ENCODE data around the gene TSPAN5.

TSPAN5 gene

DNA sequence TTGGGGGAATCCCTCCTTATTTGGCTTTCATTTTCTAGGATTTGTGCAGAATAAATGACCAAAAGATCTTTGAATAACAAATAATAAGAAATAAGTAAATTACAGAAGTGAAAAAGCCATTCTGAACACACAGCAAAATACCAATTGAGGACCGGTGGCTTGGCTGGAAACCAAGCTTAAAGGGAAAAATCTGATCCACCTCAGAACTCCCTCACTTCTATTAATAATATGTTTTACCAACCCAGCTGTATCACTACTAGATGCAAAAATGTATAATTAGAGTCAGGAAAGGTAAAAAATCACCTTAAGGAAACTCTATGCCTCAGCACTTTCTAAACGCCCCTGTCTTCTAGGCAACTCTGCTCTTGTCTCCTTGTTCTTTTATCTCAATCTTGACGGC, 77.3 kb downstream of the TSPAN5 start:
- DNase-seq = no peak

DNA sequence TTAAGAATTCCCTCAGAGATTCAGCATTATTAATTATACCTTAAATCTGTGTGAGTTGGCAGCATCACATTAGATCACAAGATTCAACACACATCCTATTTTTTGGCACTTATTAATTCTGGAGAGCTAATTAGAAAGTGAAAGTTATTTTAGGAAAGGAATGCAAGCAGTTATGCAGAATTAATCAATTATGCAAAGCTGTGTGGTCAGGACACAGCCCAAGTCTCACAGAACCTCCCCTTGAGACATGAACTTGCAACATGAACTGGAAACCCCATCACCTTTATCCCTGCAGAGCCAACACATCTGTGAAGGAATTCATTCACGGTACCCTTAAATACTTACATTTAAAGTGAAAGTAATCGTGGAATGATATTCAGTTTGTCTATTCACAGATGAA, 80.5 kb downstream of the TSPAN5 start:
- no peak for DNase-seq

GRCh38 chr4:98574816-98575215, 83.6 kb downstream of the TSPAN5 start:
- DNase-seq = no peak

DNA sequence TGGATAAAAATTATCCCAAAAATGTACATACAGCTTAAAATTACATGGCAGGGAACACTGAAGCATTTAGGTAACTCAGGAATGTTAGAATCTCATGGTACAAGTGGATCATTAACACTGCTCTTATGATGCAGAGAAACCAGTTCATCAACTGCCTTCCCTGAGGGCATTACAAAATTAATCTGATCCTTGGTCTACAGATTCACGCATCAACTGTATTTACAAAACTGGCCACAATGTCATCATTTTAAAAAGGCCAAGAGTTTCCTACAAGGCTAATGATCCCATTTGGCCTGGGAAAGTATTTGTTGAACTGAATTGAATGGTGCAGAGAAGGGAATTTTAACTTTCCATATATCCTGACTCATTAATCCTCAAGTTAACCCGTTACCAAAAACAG, 84.6 kb downstream of the TSPAN5 start:
- DNase-seq = no peak

DNA sequence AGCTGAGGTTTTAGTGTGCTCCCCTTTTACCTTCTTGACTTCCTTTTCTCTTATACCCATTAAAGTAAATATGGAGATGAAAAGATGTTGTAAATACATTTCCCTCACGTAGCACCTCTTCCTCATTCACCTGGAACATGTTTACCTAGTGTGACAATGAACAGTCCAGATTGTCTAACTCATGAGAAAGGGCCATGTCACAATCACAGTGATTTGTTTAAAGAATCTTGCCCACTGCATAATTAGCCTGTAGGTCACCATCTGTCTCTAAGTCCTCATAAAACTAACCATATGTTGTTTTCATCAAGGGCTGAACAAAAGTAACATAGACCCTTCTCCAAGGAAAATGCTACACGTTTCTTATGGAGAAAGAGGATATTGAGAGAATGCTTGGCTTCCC, 85.7 kb downstream of the TSPAN5 start:
- no peak for DNase-seq

GRCh38 chr4:98571161-98571786, 87.1 kb downstream of the TSPAN5 start:
- DNase-seq = no peak

DNA sequence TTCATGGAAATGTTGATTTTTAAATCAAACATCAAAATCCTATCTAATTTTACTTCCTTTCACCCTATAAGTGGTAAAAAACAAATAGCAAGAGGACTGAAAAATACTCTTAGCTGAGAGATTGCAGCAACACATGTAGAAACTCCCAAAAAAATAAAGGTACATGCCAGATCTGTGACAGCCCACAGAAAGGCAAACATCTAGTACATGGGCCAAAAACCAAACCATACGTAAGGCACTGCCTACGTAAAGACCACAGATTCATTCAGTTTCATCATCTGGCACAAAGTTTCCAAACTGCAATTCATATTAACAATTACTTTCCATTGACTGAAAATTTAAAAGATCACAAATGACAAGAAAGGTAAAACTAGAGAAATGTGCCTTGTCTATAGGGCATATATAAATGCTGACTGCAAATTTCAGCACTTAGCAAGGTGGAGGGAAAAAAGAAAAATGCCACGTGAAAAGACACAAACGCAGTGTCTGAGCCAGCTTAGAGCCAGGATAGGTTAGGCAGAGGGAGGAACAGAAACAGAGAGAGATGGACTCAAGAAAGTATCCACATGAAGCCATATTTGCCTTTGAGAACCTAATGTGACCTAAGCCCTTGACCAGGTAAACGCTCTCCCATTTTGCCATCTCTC, 88.1 kb downstream of the TSPAN5 start:
- DNase-seq = no peak

DNA sequence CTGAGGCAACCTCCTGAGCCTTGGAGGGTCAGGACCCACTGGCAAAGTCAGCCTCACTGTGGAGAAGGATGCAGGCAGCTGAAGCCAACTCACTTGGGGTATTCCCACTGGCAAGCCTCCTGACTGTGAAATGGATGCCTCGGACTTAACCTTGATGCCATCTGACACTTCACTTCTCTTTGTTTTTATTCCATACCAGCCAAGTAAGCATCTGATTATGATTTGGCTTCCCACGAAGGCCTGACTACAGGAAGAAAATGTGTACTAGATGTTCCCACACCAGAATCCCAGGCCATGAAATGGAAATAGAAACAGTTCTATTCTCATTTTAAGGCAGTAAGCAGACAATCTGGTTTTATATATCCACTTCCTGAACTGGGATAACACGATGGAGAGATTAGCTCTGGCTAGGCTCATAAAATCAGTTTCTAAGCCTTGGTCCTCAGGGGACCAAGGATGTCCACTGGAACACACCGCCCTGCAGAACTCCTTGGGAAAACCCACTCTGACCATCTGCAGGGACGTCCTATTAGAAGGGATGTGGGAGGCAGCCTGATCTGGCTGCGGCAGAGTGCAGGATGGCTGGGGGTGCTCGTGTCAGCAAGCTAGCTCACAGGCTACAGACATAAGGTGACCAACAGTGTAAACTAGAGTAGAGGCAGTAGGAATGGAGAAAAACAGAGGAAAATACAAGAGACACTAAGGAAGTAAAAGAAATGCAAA, 89.3 kb downstream of the TSPAN5 start:
- no peak for DNase-seq

GRCh38 chr4:98567611-98568010, 90.8 kb downstream of the TSPAN5 start:
- no peak for DNase-seq

GRCh38 chr4:98566361-98567008, 91.9 kb downstream of the TSPAN5 start:
- DNase-seq = peak; percentile 60

DNA sequence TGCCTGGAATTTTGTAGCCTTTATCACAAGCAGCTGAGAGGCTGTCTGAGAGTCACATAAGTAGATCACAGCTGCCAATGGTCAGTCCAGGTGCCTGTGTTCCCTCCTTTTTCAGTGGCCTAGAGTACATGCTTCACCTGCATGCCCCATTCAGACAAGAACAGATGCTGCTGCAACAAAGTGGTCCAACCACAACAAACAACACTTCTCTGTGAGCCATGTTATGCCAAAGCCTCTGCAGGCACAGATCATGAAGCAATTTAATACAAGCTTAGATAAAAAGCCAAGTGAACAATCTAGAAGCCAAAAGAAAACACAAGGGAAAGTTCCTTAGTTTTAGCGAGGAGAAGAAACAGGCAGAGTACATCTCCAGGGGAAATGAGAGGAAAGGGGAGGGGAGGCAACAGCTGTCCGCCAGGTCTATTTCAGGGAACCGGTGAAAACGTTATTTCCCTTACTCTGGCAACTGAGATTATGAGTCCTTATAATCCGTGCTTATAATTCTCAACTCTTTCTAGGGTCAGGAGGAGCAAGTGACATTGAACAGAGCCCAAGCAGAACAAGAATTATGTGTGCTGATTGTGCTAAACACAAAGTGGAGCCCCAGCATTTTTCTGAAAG, 92.6 kb downstream of the TSPAN5 start:
- no peak for DNase-seq

DNA sequence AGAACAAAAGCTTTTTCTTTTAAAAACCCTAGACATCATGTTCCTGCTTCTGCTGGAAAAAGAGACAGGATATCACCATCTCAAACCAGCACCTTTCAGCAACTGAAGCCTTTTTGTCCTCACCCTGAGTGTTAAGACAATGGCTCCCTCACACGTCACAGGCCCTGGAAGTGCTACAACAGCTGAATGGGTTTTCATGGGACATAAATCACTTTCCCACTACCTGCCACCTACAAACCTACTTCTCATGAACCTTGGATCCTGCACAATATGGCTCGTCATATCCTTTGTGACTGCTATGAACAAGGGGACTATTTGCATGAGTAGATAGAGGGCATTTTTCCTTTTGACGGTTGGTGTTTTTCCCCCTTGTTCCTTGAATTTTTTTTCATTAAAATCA, 93.6 kb downstream of the TSPAN5 start:
- DNase-seq = no peak

GRCh38 chr4:98560321-98560720, 98.1 kb downstream of the TSPAN5 start:
- DNase-seq = no peak

DNA sequence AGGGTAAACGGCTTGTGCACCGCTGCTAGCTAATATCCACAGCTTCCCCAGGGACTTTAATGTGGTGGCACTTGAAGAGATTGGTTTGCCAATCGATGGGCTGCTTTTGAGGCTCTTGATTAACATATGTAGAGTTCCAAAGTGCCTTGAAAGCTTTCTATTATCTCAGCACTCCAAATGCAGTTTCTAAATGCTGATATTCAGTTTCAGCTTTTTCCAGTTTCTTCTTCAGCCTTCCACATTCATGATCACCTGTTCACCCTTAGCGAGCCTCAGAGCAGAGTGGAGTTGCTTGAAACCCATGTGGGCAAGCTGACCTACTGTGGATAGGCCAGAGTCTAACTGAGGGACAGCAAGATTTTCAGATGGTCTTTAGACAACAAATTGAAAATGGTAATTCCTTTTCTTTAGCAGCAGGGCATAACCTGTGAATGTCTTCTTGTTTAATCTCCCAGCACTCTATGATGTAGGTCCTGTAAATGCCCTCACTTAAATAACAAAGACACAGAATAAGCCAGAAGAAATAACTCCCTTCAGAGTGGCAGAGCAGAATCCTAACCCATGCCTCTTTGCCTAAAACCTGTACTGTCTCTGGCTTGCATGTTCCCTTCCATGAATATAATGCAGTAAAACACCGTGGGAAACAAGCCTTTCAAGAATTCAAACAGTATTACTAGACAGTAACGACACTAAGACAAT, 99.8 kb downstream of the TSPAN5 start:
- DNase-seq = no peak

GRCh38 chr4:98557194-98557892, 101.1 kb downstream of the TSPAN5 start:
- no peak for DNase-seq

GRCh38 chr4:98556451-98556850, 102.0 kb downstream of the TSPAN5 start:
- DNase-seq = no peak

GRCh38 chr4:98555798-98556445, 102.5 kb downstream of the TSPAN5 start:
- no peak for DNase-seq

DNA sequence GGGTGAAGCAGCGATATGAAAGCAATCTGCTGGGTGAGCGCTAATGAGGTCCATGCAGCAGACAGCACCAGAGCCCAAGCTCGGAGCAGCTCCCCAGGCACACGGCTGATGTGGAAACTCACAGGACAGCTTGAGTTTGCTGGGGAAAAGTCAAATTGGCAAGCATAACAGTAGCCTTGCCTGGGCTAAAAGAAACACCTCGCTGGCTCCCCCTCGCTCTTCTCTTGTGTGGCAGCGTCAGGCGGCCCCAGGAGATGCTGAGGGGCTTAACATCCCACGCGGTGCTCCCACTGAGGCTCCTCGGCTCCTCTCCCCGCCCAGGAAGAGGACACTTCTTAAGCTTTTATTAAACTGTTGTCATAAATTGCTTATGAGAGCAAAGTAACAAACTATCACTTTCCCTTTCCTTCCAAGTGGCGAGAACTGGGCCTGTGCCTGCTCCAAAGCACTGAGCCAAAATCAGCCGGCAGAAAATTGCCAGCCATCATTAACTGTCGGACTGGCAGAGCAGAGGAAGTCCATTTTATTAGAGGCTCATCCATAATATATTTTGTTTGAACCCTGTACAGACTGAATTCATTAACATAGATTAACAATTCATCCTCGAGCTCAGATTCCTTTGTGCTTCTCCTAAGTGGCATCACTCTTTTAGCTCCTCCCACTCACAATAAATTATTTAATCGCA, 111.4 kb downstream of the TSPAN5 start:
- DNase-seq = peak; percentile 48

GRCh38 chr4:98544818-98545414, 113.5 kb downstream of the TSPAN5 start:
- no peak for DNase-seq

GRCh38 chr4:98544141-98544817, 114.1 kb downstream of the TSPAN5 start:
- DNase-seq = no peak
